Liver (tissue), 9 donors: ENCODE measurements around the gene CDH23. TPM values are rescaled to one million over a fixed set of nuclear protein-coding genes. Genes with fewer than 3 reads are reported as not detected.

ENCODE experiments used
- DNase-seq: peaks from one replicate; pipeline ENCODE4 v3.0.0-alpha.2; 2017; ENCODE audit warnings: low spot score
- H3K27ac ChIP-seq, 2 donors: one replicate each; pipeline ENCODE4 v1.7.0; 2013; ENCODE audit warnings: inconsistent platforms in 2 of 2, low read length in 2 of 2, control low read depth in 1 of 2, low read depth in 1 of 2, mild to moderate bottlenecking in 1 of 2
- H3K27me3 ChIP-seq, 4 donors: one replicate each; pipeline versions ENCODE4 v1.6.1 to v1.7.0; 2013; ENCODE audit warnings: low read length in 3 of 4, inconsistent platforms in 1 of 4, mild to moderate bottlenecking in 1 of 4, moderate library complexity in 1 of 4; ENCODE audit not compliant: control insufficient read depth in 4 of 4, insufficient read depth in 4 of 4
- H3K36me3 ChIP-seq, 4 donors: one replicate each; pipeline versions ENCODE4 v1.6.1 to v1.7.0; 2013; ENCODE audit warnings: low read length in 3 of 4, mild to moderate bottlenecking in 3 of 4, low read depth in 1 of 4, moderate library complexity in 1 of 4; ENCODE audit not compliant: control insufficient read depth in 4 of 4, insufficient read depth in 3 of 4
- H3K4me1 ChIP-seq, 4 donors: one replicate each; pipeline versions ENCODE4 v1.6.1 to v1.7.0; 2013; ENCODE audit warnings: low read length in 3 of 4, mild to moderate bottlenecking in 3 of 4, moderate library complexity in 1 of 4; ENCODE audit not compliant: control insufficient read depth in 4 of 4, insufficient read depth in 4 of 4
- H3K4me3 ChIP-seq, 3 donors: one replicate each; pipeline versions ENCODE4 v1.6.1 to v1.7.0; 2013; ENCODE audit warnings: low read length in 3 of 3, control low read depth in 1 of 3, low read depth in 1 of 3, mild to moderate bottlenecking in 1 of 3
- H3K9ac ChIP-seq, 2 donors: one replicate each; pipeline ENCODE4 v1.7.0; 2013; ENCODE audit warnings: low read length in 2 of 2, mild to moderate bottlenecking in 2 of 2, moderate library complexity in 2 of 2, control low read depth in 1 of 2, low read depth in 1 of 2
- H3K9me3 ChIP-seq, 4 donors: one replicate each; pipeline versions ENCODE4 v1.6.1 to v1.7.0; 2013; ENCODE audit warnings: low read length in 3 of 4; ENCODE audit not compliant: control insufficient read depth in 4 of 4
- ATF3 ChIP-seq: IDR thresholded peaks from 2 replicates; pipeline ENCODE4 v1.6.1; 2016; ENCODE audit warnings: antibody characterized with exemption
- CTCF ChIP-seq: fragments of 150-350 bp; IDR thresholded peaks from 2 replicates; pipeline ENCODE4 v1.5.1; 2017; ENCODE audit warnings: improper control_type of control experiment, low read depth, low read length; ENCODE audit not compliant: missing input control
- EGR1 ChIP-seq, 2 donors: IDR thresholded peaks; 2 replicates each; pipeline ENCODE4 v1.6.1; 2016 to 2018; ENCODE audit warnings: antibody characterized with exemption in 2 of 2, low read depth in 2 of 2
- FOXA1 ChIP-seq: IDR thresholded peaks from 2 replicates; pipeline ENCODE4 v1.6.1; 2016; ENCODE audit warnings: antibody characterized with exemption
- FOXA2 ChIP-seq: IDR thresholded peaks from 2 replicates; pipeline ENCODE4 v1.6.1; 2016; ENCODE audit warnings: antibody characterized with exemption
- GABPA ChIP-seq, 2 donors: IDR thresholded peaks in 1 of 2; conservative IDR thresholded peaks in 1 of 2; 2 replicates each; pipeline ENCODE4 v1.6.1; 2016; ENCODE audit warnings: antibody characterized with exemption in 2 of 2, mild to moderate bottlenecking in 1 of 2, moderate library complexity in 1 of 2
- HNF4A ChIP-seq, 2 donors: conservative IDR thresholded peaks; 2 replicates each; pipeline ENCODE4 v1.6.1; 2016; ENCODE audit warnings: antibody characterized with exemption in 2 of 2, mild to moderate bottlenecking in 2 of 2
- HNF4G ChIP-seq: IDR thresholded peaks from 2 replicates; pipeline ENCODE4 v1.6.1; 2016; ENCODE audit warnings: antibody characterized with exemption
- JUND ChIP-seq, 2 donors: IDR thresholded peaks; 2 replicates each; pipeline ENCODE4 v1.6.1; 2016; ENCODE audit warnings: antibody characterized with exemption in 2 of 2
- NR2F2 ChIP-seq: IDR thresholded peaks from 2 replicates; pipeline ENCODE4 v1.6.1; 2016; ENCODE audit warnings: antibody characterized with exemption
- RXRA ChIP-seq, 2 donors: IDR thresholded peaks; 2 replicates each; pipeline ENCODE4 v1.6.1; 2017 to 2018; ENCODE audit warnings: antibody characterized with exemption in 2 of 2, mild to moderate bottlenecking in 1 of 2
- SP1 ChIP-seq: IDR thresholded peaks from 2 replicates; pipeline ENCODE4 v1.6.1; 2018; ENCODE audit warnings: antibody characterized with exemption, mild to moderate bottlenecking
- TAF1 ChIP-seq: conservative IDR thresholded peaks from 2 replicates; pipeline ENCODE4 v1.6.1; 2016; ENCODE audit warnings: antibody characterized with exemption, mild to moderate bottlenecking
- YY1 ChIP-seq: IDR thresholded peaks from 2 replicates; pipeline ENCODE4 v1.6.1; 2016; ENCODE audit warnings: antibody characterized with exemption, mild to moderate bottlenecking
- ZBTB33 ChIP-seq: IDR thresholded peaks from 2 replicates; pipeline ENCODE4 v1.6.1; 2016; ENCODE audit warnings: antibody characterized with exemption
- WGBS: extraction: QIAGEN DNeasy Blood & Tissue Kit; methylation state at CpG from one replicate; pipeline ENCODE4 v1.1.7; 2013; 5-methylcytosine and 5-hydroxymethylcytosine counted together
- polyA plus RNA-seq, 2 donors: library from polyadenylated mRNA; stranded (reverse) in 1 of 2; unstranded in 1 of 2; fragments of 200-250 nt in 1 of 2; fragments of >200 nt in 1 of 2; fragmentation: Nextera tagmentation in 1 of 2; extraction: Ambion mirVana in 1 of 2; gene quantifications; one replicate each; pipeline versions ENCODE4 v1.2.1 to v1.2.3, GENCODE V29; 2013 to 2015
- total RNA-seq, 2 donors: library from RNA; depleted of rRNA; stranded (reverse); fragments of >200 nt; gene quantifications; one replicate each; pipeline ENCODE4 v1.2.3, GENCODE V29; 2014
- TF ChIP-seq, protein P1 (sequence below): IDR thresholded peaks from 2 replicates; pipeline ENCODE4 v1.6.1; 2016; ENCODE audit warnings: antibody characterized with exemption, mild to moderate bottlenecking
- TF ChIP-seq, protein P2 (sequence below): IDR thresholded peaks from 2 replicates; pipeline ENCODE4 v1.6.1; 2016; ENCODE audit warnings: antibody characterized with exemption
- donor health status: healthy.
- donor health status: healthy.
- donor health status: healthy.
- donor health status: healthy.
- donor health status: healthy.

Gene CDH23
- total and polyA plus RNA-seq, 4 donors = 1.5 to 4.7 (median 3.4) TPM

DNA sequence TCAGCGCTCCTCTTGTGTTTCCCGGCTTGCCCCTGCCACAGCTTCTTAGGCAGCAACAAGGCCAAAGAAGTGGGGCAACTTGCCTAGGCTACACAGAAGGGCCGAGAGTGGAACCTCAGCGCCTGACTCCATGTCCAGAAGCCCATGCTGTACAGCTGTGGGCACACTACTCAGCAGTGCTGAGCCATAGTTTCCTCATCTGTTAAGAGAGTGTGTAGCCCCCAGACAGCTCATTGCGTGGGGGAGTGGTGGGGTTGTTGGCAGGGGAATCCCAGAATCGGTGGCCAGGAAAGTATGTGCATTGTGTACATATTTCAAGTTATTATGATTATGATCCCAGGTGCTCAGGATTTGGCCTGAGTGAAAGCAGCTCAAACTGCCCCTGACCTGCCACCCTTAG, 96.2 kb downstream of the CDH23 start:
- Histone ChIP-seq H3K4me3 (no peak overlapping the region), H3K27me3 (no peaks in the 10 kb centered on the region), H3K27ac (no peak overlapping the region), H3K36me3 (no peaks in the 10 kb centered on the region), H3K4me1 (no peaks in the 10 kb centered on the region), H3K9me3 (no peaks in the 10 kb centered on the region), H3K9ac (no peak overlapping the region)
- WGBS = 95% methylated on average over 6 of the region's 6 CpGs
- TF ChIP-seq GABPA (IDR thresholded peaks at IDR 0.05 in 1 of 2, conservative IDR thresholded peaks at IDR 0.05 in 1 of 2) = no peak
- TF ChIP-seq, protein P1, sequence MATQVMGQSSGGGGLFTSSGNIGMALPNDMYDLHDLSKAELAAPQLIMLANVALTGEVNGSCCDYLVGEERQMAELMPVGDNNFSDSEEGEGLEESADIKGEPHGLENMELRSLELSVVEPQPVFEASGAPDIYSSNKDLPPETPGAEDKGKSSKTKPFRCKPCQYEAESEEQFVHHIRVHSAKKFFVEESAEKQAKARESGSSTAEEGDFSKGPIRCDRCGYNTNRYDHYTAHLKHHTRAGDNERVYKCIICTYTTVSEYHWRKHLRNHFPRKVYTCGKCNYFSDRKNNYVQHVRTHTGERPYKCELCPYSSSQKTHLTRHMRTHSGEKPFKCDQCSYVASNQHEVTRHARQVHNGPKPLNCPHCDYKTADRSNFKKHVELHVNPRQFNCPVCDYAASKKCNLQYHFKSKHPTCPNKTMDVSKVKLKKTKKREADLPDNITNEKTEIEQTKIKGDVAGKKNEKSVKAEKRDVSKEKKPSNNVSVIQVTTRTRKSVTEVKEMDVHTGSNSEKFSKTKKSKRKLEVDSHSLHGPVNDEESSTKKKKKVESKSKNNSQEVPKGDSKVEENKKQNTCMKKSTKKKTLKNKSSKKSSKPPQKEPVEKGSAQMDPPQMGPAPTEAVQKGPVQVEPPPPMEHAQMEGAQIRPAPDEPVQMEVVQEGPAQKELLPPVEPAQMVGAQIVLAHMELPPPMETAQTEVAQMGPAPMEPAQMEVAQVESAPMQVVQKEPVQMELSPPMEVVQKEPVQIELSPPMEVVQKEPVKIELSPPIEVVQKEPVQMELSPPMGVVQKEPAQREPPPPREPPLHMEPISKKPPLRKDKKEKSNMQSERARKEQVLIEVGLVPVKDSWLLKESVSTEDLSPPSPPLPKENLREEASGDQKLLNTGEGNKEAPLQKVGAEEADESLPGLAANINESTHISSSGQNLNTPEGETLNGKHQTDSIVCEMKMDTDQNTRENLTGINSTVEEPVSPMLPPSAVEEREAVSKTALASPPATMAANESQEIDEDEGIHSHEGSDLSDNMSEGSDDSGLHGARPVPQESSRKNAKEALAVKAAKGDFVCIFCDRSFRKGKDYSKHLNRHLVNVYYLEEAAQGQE = no peak
- no peak for TF ChIP-seq CTCF
- no peak for TF ChIP-seq NR2F2
- TF ChIP-seq ZBTB33 = no peak
- no peak for TF ChIP-seq HNF4A (conservative IDR thresholded peaks at IDR 0.05)
- TF ChIP-seq FOXA1 = no peak
- no peak for TF ChIP-seq YY1
- TF ChIP-seq JUND (IDR thresholded peaks at IDR 0.05) = no peak
- no peak for TF ChIP-seq FOXA2
- TF ChIP-seq RXRA (IDR thresholded peaks at IDR 0.05) = no peak
- TF ChIP-seq EGR1 (IDR thresholded peaks at IDR 0.05; ENCODE audit: low read depth in 2 of 2) = no peak
- TF ChIP-seq TAF1 = no peak
- TF ChIP-seq HNF4G = no peak
- TF ChIP-seq ATF3 = no peak
- no peak for TF ChIP-seq SP1
- TF ChIP-seq, protein P2, sequence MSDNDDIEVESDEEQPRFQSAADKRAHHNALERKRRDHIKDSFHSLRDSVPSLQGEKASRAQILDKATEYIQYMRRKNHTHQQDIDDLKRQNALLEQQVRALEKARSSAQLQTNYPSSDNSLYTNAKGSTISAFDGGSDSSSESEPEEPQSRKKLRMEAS = no peak
- DNase-seq = no peak

GRCh38 chr10:71493741-71494140, 97.0 kb downstream of the CDH23 start:
- WGBS = 92% methylated on average over 6 of the region's 6 CpGs
- Histone ChIP-seq H3K27ac (no peak overlapping the region), H3K27me3 (no peaks in the 10 kb centered on the region), H3K9ac (no peak overlapping the region), H3K4me1 (no peaks in the 10 kb centered on the region), H3K36me3 (no peaks in the 10 kb centered on the region), H3K4me3 (no peak overlapping the region), H3K9me3 (no peaks in the 10 kb centered on the region)
- TF ChIP-seq SP1 (no peak), JUND (IDR thresholded peaks at IDR 0.05) (no peak)
- no peak for DNase-seq
